Lower leg skin (tissue), 3 donors: ENCODE data around the gene STUM.

Experiments used
- POLR2A ChIP-seq, 2 donors: fragments of 450-650 bp; IDR thresholded peaks; one replicate each; pipeline ENCODE4 v1.6.1; 2016 to 2017; ENCODE audit warnings: antibody characterized with exemption in 2 of 2, mild to moderate bottlenecking in 1 of 2, moderate library complexity in 1 of 2
- TF ChIP-seq, protein P1 (sequence below), 3 donors: fragments of 450-650 bp; IDR thresholded peaks; one replicate each; pipeline ENCODE4 v1.5.1; 2016; ENCODE audit warnings: antibody characterized with exemption in 3 of 3, mild to moderate bottlenecking in 3 of 3, moderate library complexity in 2 of 3

DNA sequence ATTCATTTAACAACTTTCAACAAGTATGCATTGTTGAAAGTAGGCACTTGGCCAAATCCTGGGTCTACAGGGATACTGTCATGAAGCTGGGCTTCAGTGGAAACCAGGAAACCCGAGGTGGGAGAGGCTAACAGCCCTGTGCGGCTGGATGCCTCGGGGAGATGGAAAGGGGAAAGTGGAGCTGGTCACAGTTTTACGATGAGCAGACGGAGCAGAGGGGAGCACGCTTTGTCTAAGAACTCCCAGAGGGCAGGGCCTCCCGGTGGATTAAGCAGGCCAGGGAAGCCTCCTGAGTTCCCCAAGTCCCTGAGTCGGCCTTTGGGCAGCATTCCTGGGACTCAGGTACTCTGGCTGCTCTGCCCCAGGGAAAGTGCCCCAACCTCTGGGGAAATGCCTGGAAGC, 23.8 kb downstream of the STUM start:
- TF ChIP-seq, protein P1, sequence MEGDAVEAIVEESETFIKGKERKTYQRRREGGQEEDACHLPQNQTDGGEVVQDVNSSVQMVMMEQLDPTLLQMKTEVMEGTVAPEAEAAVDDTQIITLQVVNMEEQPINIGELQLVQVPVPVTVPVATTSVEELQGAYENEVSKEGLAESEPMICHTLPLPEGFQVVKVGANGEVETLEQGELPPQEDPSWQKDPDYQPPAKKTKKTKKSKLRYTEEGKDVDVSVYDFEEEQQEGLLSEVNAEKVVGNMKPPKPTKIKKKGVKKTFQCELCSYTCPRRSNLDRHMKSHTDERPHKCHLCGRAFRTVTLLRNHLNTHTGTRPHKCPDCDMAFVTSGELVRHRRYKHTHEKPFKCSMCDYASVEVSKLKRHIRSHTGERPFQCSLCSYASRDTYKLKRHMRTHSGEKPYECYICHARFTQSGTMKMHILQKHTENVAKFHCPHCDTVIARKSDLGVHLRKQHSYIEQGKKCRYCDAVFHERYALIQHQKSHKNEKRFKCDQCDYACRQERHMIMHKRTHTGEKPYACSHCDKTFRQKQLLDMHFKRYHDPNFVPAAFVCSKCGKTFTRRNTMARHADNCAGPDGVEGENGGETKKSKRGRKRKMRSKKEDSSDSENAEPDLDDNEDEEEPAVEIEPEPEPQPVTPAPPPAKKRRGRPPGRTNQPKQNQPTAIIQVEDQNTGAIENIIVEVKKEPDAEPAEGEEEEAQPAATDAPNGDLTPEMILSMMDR (IDR thresholded peaks at IDR 0.05): no peak
- TF ChIP-seq POLR2A (IDR thresholded peaks at IDR 0.05): no peak
